SU-DHL-6 (cell line): ENCODE results near the gene HBA1.
"Not testable (repeated sequence)": the region's sequence is repeated elsewhere in the genome, so short reads cannot be mapped to it uniquely, and the experiment has no call there.

Source experiments
- H2AFZ ChIP-seq: fragments of 200-600 bp; sonication (generic); 2 replicates; pipeline ENCODE4 v1.6.1; 2014; ENCODE audit warnings: low read depth, mild to moderate bottlenecking, moderate library complexity, mixed read lengths, antibody characterized with exemption, low read length; ENCODE audit not compliant: severe bottlenecking
- H3F3A ChIP-seq: fragments of 200-600 bp; shearing (Covaris generic); 2 replicates; pipeline ENCODE4 v1.6.0; 2016; ENCODE audit warnings: antibody characterized with exemption, mild to moderate bottlenecking; ENCODE audit not compliant: insufficient read depth
- H3K27ac ChIP-seq: fragments of 200-600 bp; sonication (generic); 2 replicates; pipeline ENCODE4 v1.5.1; 2016; ENCODE audit warnings: low read depth, mild to moderate bottlenecking, low read length, moderate library complexity, mixed read lengths
- H3K27me3 ChIP-seq: fragments of 200-600 bp; sonication (generic), shearing (Covaris generic); 2 replicates; pipeline ENCODE4 v1.6.0; 2014; ENCODE audit warnings: mild to moderate bottlenecking, low read length
- H3K36me3 ChIP-seq: fragments of 200-600 bp; sonication (generic); 2 replicates; pipeline ENCODE4 v1.6.1; 2014; ENCODE audit warnings: mild to moderate bottlenecking, low read length, mixed read lengths
- H3K4me2 ChIP-seq: fragments of 300-600, 200-600 bp; shearing (Covaris generic), sonication (generic); 2 replicates; pipeline ENCODE4 v1.6.0; 2014; ENCODE audit warnings: low read length, low read depth, mild to moderate bottlenecking; ENCODE audit not compliant: poor library complexity, severe bottlenecking
- H3K4me3 ChIP-seq: fragments of 200-600 bp; sonication (generic); 2 replicates; pipeline ENCODE4 v1.5.1; 2014; ENCODE audit warnings: antibody characterized with exemption, low read length, mild to moderate bottlenecking, mixed read lengths; ENCODE audit not compliant: insufficient read depth, poor library complexity, severe bottlenecking
- H3K79me2 ChIP-seq: fragments of 200-600 bp; sonication (generic); 2 replicates; pipeline ENCODE4 v1.6.1; 2014; ENCODE audit warnings: mild to moderate bottlenecking, low read length, moderate library complexity; ENCODE audit not compliant: insufficient read depth
- H3K9ac ChIP-seq: fragments of 200-600 bp; sonication (generic); 2 replicates; pipeline ENCODE4 v1.7.0; 2014; ENCODE audit warnings: mild to moderate bottlenecking, low read length
- H3K9me2 ChIP-seq: fragments of 200-600 bp; sonication (generic); replicated peaks from 2 replicates; pipeline ENCODE4 v1.6.1; 2014; ENCODE audit warnings: low read length; ENCODE audit not compliant: insufficient read depth
- H3K9me3 ChIP-seq: fragments of 200-600 bp; sonication (generic); 2 replicates; pipeline ENCODE4 v1.6.1; 2014; ENCODE audit warnings: low read length, mixed read lengths; ENCODE audit not compliant: insufficient read depth
- H4K20me1 ChIP-seq: fragments of 200-600 bp; sonication (generic); 2 replicates; pipeline ENCODE4 v1.6.1; 2014; ENCODE audit warnings: low read depth, mild to moderate bottlenecking, antibody characterized with exemption, low read length, moderate library complexity, mixed read lengths
- CTCF ChIP-seq: fragments of 200-600 bp; sonication (generic); IDR thresholded peaks from one replicate; pipeline ENCODE4 v1.5.1; 2017; ENCODE audit warnings: antibody characterized with exemption, mild to moderate bottlenecking, low read length, moderate library complexity; ENCODE audit not compliant: insufficient read depth, poor library complexity, severe bottlenecking
- EZH2phosphoT487 ChIP-seq: fragments of 200-600 bp; sonication (generic), shearing (Covaris generic); conservative IDR thresholded peaks from 2 replicates; pipeline ENCODE4 v1.6.1; 2018; ENCODE audit warnings: mild to moderate bottlenecking, antibody characterized with exemption, low read length, moderate library complexity, mixed read lengths

Gene HBA1

GRCh38 chr16:155031-155398, 21.5 kb upstream of the HBA1 start:
- no peaks in the 10 kb centered on the region for H3K9me3 ChIP-seq
- no peak overlapping the region for H2AFZ ChIP-seq
- no peak overlapping the region for H3K27ac ChIP-seq
- TF ChIP-seq CTCF: no peak
- no peak for TF ChIP-seq EZH2phosphoT487
- no peaks in the 10 kb centered on the region for H3K79me2 ChIP-seq
- no peaks in the 10 kb centered on the region for H3K27me3 ChIP-seq
- 0 out of 2 replicates have a peak, but pooled peaks cover 5% of the 10 kb centered on the region for H3F3A ChIP-seq
- H3K9ac ChIP-seq: no peak overlapping the region
- H3K9me2 ChIP-seq: no peaks in the 10 kb centered on the region
- H4K20me1 ChIP-seq: no peaks in the 10 kb centered on the region
- no peak overlapping the region for H3K4me3 ChIP-seq
- no peak overlapping the region for H3K4me2 ChIP-seq
- no peaks in the 10 kb centered on the region for H3K36me3 ChIP-seq

GRCh38 chr16:159136-159849, 17.2 kb upstream of the HBA1 start:
- Histone ChIP-seq H3K9me2 (no peaks in the 10 kb centered on the region), H3K79me2 (no peaks in the 10 kb centered on the region), H3K27me3 (no peaks in the 10 kb centered on the region), H3F3A (no peaks in the 10 kb centered on the region), H3K9me3 (no peaks in the 10 kb centered on the region), H3K4me3 (no peak overlapping the region), H3K4me2 (no peak overlapping the region), H3K27ac (no peak overlapping the region), H2AFZ (no peak overlapping the region), H3K36me3 (no peaks in the 10 kb centered on the region), H4K20me1 (no peaks in the 10 kb centered on the region), H3K9ac (no peak overlapping the region)
- no peak for TF ChIP-seq EZH2phosphoT487
- TF ChIP-seq CTCF: no peak

- not testable (repeated sequence) for H3K79me2 ChIP-seq, H3K9me3 ChIP-seq, H2AFZ ChIP-seq, H3K27me3 ChIP-seq, H3K9ac ChIP-seq, H3K4me2 ChIP-seq, H3F3A ChIP-seq, H3K4me3 ChIP-seq, H3K27ac ChIP-seq, H3K36me3 ChIP-seq, H3K9me2 ChIP-seq, H4K20me1 ChIP-seq
These were observed 16.2 kb upstream of the HBA1 start for GRCh38 chr16:160242-160641.

GRCh38 chr16:160691-161190, 15.7 kb upstream of the HBA1 start:
- Histone ChIP-seq H2AFZ (no peak overlapping the region), H3K27me3 (no peaks in the 10 kb centered on the region), H3K36me3 (no peaks in the 10 kb centered on the region), H3K9ac (no peak overlapping the region), H4K20me1 (no peaks in the 10 kb centered on the region), H3F3A (no peaks in the 10 kb centered on the region), H3K9me2 (no peaks in the 10 kb centered on the region), H3K4me2 (no peak overlapping the region), H3K79me2 (no peaks in the 10 kb centered on the region), H3K27ac (no peak overlapping the region), H3K4me3 (no peak overlapping the region), H3K9me3 (no peaks in the 10 kb centered on the region)
- TF ChIP-seq CTCF (no peak), EZH2phosphoT487 (no peak)
